Measurements from ENCODE around the gene ARL8B. TPM values are rescaled to one million over a fixed set of nuclear protein-coding genes. Genes with fewer than 3 reads are reported as not detected.

Gene ARL8B
- total and polyA plus RNA-seq, 7 donors: 35.1 to 266 (median 141) TPM

DNA sequence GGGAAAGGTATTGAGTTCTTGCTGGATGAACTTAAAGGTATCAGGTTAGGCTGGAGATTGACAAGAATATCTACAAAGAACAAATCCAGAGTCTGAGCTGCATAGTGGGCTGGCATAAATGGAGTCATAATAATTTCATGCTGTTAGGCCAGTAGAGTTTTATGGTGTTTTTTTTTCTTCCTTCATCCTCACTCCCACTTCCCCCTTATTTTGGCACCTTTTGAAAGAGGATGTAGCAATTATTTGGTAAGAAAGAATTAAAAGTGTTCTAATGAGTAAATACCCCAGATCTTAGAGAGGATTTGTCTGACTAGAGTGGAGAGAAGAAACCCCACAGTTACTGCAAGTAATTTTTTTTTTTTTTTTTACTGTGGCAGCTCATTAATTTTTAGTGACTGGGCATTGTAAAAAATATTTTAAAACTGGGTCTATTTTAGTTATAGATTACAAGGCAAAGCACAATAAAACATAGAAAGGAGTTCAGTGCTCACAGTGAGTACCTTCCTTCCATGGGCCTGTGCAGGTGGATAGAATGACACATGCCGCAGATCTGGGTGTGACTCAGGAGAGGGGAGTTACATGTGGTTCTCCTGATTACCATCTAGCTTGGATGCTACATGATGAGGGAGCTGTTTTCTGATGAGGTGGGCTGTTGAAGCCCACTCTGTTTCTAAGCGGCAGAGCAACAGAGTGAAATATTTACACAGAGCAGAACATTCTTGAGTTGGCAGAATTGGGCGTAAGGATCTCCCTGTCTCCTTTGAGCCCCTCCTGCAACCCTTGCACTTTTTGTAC lies 70.7 kb downstream of the ARL8B start:
- H3K27me3 ChIP-seq (ENCODE audit: insufficient read depth in 3 of 3, low read length in 2 of 3): no peaks in the 10 kb centered on the region
- ATAC-seq: no peak
- DNase-seq: no peak
- intact Hi-C loops (cut with DNase I): loop anchor here in 1 of 2 donors (10.0 kb wide), 2 partner anchors 478 to 538 kb away; no protein-coding TSS in a partner anchor
- H3K4me1 ChIP-seq: peaks cover 65% of the 10 kb centered on the region
- no peak overlapping the region for H3K4me3 ChIP-seq
- no peaks in the 10 kb centered on the region for H3K9me3 ChIP-seq
- peak overlapping the region; percentile 3 for H3K27ac ChIP-seq
- TF ChIP-seq, protein P1, sequence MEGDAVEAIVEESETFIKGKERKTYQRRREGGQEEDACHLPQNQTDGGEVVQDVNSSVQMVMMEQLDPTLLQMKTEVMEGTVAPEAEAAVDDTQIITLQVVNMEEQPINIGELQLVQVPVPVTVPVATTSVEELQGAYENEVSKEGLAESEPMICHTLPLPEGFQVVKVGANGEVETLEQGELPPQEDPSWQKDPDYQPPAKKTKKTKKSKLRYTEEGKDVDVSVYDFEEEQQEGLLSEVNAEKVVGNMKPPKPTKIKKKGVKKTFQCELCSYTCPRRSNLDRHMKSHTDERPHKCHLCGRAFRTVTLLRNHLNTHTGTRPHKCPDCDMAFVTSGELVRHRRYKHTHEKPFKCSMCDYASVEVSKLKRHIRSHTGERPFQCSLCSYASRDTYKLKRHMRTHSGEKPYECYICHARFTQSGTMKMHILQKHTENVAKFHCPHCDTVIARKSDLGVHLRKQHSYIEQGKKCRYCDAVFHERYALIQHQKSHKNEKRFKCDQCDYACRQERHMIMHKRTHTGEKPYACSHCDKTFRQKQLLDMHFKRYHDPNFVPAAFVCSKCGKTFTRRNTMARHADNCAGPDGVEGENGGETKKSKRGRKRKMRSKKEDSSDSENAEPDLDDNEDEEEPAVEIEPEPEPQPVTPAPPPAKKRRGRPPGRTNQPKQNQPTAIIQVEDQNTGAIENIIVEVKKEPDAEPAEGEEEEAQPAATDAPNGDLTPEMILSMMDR (IDR thresholded peaks at IDR 0.05): no peak
- WGBS, 3 donors: 88 to 98% (median 94%) methylated on average over 3 of the region's 3 CpGs
- no peaks in the 10 kb centered on the region for H3K36me3 ChIP-seq (ENCODE audit: insufficient read depth in 1 of 2, low read depth in 1 of 2)

GRCh38 chr3:5194341-5194740 lies 72.2 kb downstream of the ARL8B start:
- H3K4me1 ChIP-seq: peaks cover 60% of the 10 kb centered on the region
- 67 to 81% (median 67%) methylated on average over 2 of the region's 2 CpGs for WGBS, 3 donors

DNA sequence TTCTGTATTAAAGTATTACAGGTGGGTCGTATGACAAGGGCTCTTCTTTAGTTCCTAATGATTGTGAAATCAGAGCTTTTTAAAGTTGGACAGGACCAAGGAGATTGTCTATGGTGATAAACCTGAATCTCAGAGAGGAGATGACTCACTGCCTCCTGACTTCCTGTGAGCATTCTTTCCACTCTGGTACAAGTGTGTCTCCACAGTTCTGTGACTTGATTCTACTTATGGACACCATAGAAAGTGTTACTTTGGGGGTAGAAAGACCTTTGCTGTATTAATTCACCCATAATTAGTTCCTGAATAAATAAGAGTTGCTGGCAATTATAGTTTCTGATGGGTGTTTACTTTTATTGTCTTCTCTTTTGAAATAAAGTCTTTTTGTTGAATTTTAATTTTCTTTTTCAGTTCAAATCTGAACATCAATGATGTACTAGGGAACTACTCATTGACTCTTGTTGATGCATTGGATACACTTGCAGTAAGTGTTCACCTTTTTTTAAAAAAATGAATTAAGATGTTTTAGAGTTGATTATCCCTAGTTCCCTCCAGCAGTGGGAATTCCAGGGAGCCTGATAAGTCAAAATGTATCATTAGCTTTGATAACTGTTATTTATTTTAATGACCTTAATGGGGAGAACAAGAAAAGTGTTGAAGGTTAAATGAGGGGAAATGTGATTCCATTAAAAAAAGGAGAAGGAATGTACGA lies 72.9 kb downstream of the ARL8B start:
- ATAC-seq: peak; percentile 89 to 96 (median 92)
- H3K9me3 ChIP-seq: no peaks in the 10 kb centered on the region
- intact Hi-C loops (cut with DNase I): loop anchor here in 1 of 2 donors (2.0 to 10.0 kb wide), 3 partner anchors 74 to 540 kb away; no protein-coding TSS in a partner anchor
- peaks cover 54% of the 10 kb centered on the region for H3K4me1 ChIP-seq
- no peak overlapping the region for H3K4me3 ChIP-seq
- H3K36me3 ChIP-seq (ENCODE audit: insufficient read depth in 1 of 2, low read depth in 1 of 2): peaks cover 0 to 14% of the 10 kb centered on the region in 2 donors
- 47 to 55% (median 52%) methylated on average over 2 of the region's 2 CpGs for WGBS, 3 donors
- peak overlapping the region; percentile 71 for H3K27ac ChIP-seq
- TF ChIP-seq, protein P1 (IDR thresholded peaks at IDR 0.05): no peak
- H3K27me3 ChIP-seq (ENCODE audit: insufficient read depth in 3 of 3, low read length in 2 of 3): no peaks in the 10 kb centered on the region
- DNase-seq: no peak

More at GRCh38 chr3:5194341-5194740, 72.2 kb downstream of the ARL8B start:
- DNase-seq (no peak), ATAC-seq (peak in 1 of 4 donors; percentile 30)
- H3K9me3 ChIP-seq: no peaks in the 10 kb centered on the region
- H3K27ac ChIP-seq: peak overlapping the region; percentile 71
- no peaks in the 10 kb centered on the region for H3K27me3 ChIP-seq (ENCODE audit: insufficient read depth in 3 of 3, low read length in 2 of 3)
- H3K36me3 ChIP-seq (ENCODE audit: insufficient read depth in 1 of 2, low read depth in 1 of 2): peaks cover 0 to 8% of the 10 kb centered on the region in 2 donors
- intact Hi-C loops (cut with DNase I): loop anchor here in 1 of 2 donors (2.0 to 10.0 kb wide), 3 partner anchors 74 to 540 kb away; no protein-coding TSS in a partner anchor
- H3K4me3 ChIP-seq: no peak overlapping the region
- TF ChIP-seq, protein P1 (IDR thresholded peaks at IDR 0.05): no peak

GRCh38 chr3:5195605-5196004 lies 73.5 kb downstream of the ARL8B start:
- Histone ChIP-seq H3K4me3 (no peak overlapping the region), H3K27ac (peak overlapping the region; percentile 71), H3K9me3 (no peaks in the 10 kb centered on the region), H3K27me3 (ENCODE audit: insufficient read depth in 3 of 3, low read length in 2 of 3) (no peaks in the 10 kb centered on the region), H3K36me3 (ENCODE audit: insufficient read depth in 1 of 2, low read depth in 1 of 2) (peaks cover 0 to 20% of the 10 kb centered on the region in 2 donors), H3K4me1 (peaks cover 47% of the 10 kb centered on the region)
- TF ChIP-seq, protein P1 (IDR thresholded peaks at IDR 0.05): no peak
- DNase-seq (no peak), ATAC-seq (peak; percentile 17 to 42 (median 32))
- 60 to 71% (median 65%) methylated on average over 2 of the region's 2 CpGs for WGBS, 3 donors
- intact Hi-C loops (cut with DNase I): loop anchor here in 1 of 2 donors (2.0 to 10.0 kb wide), 3 partner anchors 75 to 541 kb away; no protein-coding TSS in a partner anchor
